Stimulated activated CD4-positive, alpha-beta T cell treated with anti-CD3 and anti-CD28 coated beads, Interleukin-2, amount 100 ng/mL, for 4 hours (primary cell): ENCODE measurements around the gene ZNF410.
"Not testable (repeated sequence)": the region's sequence is repeated elsewhere in the genome, so short reads cannot be mapped to it uniquely, and the experiment has no call there.

ENCODE experiments used
- DNase-seq: peaks from one replicate; pipeline ENCODE4 v3.0.0-alpha.2; 2020; ENCODE audit warnings: low read depth

Gene ZNF410

GRCh38 chr14:73887318-73887616 lies 608 bp downstream of the ZNF410 start:
- DNase-seq, result no peak

DNA sequence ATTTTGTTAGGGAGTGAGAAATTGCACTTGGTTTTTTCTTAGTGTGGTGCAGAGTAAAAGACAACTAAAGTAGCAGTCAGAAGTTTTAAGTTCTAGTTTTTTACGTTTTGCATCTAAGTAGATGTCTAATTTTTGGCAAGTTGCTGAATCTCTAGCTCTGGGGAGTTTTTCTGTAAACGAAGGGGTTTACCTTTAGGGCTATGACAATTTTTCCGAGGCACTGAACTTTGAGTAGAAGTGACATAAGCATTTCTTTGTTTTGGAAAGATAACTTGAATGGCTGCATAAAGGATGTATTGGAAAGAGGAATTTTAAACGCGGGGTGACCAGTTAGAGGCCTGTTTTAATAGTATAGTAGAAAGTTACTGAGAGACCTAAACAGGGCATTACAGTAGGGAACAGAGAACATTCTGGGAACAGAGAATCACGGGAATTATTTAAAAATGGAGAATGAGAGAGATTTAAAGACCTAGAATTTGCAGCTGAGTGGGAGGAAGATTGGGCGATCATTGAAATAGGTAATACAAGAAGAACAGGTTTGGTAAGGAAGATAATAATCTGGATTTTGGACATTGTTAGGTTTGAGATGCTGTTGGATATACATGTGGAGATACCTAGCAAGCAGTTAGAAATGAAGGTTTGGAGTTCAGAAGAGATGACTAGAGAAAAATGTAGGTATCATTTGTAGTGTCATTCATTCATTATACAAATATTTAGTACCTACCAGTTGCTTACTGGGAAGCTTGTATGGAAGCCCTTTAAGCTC lies 1.2 kb downstream of the ZNF410 start:
- no peak for DNase-seq

- no peak for DNase-seq
Measured at GRCh38 chr14:73888460-73888725, 1.7 kb downstream of the ZNF410 start.

GRCh38 chr14:73888971-73889370 lies 2.3 kb downstream of the ZNF410 start:
- no peak for DNase-seq

GRCh38 chr14:73889376-73889775 lies 2.7 kb downstream of the ZNF410 start:
- no peak for DNase-seq

- DNase-seq, result not testable (repeated sequence)
Measured at GRCh38 chr14:73894180-73894687, 7.6 kb downstream of the ZNF410 start.

GRCh38 chr14:73895939-73896338 lies 9.3 kb downstream of the ZNF410 start:
- DNase-seq, result no peak

DNA sequence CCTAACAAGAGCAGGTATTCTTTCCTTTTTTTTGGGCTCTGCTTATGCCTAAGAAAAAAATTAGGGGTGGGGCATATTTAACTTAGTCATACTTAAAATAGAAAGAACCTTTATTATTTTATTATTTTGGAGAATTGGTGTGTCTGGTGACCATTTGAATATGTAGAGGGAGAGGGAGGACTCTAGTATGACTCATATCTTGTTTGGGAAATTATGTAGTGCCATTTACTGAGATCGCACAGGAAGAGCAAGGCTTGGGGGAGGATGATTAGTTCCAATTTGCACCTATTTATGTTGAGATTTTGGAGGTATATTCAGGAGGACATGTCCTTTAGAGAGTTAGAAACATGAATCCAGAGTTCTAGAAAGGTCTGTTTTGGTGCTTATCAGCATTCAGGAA lies 9.9 kb downstream of the ZNF410 start:
- no peak for DNase-seq

GRCh38 chr14:73903028-73903427 lies 16.4 kb downstream of the ZNF410 start:
- DNase-seq, result no peak

- no peak for DNase-seq
Measured at GRCh38 chr14:73909681-73910080, 23.0 kb downstream of the ZNF410 start.

DNA sequence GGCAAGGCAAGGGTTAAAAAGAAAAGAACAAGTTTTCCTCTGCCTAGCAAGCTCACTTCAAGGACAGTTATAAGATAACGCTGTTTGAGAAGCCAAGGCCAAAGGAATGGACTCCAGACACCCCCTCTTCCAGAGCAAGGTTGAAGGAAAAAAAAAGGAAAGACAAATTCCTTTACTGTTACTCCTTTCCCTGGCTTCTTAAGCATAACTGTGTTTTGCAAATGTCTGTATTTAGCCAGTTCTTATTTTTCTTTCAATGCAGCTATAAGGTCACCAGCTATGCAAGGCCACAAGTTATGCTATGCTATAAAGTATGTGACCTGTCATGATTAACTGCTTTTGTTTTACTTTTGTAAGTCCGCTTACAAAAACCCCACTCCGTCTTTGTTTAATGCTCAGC lies 26.6 kb downstream of the ZNF410 start:
- DNase-seq, result no peak

GRCh38 chr14:73916324-73916723 lies 29.7 kb downstream of the ZNF410 start:
- DNase-seq, result no peak

- DNase-seq, result not testable (repeated sequence)
Measured at GRCh38 chr14:73919457-73919856, 32.8 kb downstream of the ZNF410 start.

GRCh38 chr14:73924337-73924736 lies 37.7 kb downstream of the ZNF410 start:
- no peak for DNase-seq

DNA sequence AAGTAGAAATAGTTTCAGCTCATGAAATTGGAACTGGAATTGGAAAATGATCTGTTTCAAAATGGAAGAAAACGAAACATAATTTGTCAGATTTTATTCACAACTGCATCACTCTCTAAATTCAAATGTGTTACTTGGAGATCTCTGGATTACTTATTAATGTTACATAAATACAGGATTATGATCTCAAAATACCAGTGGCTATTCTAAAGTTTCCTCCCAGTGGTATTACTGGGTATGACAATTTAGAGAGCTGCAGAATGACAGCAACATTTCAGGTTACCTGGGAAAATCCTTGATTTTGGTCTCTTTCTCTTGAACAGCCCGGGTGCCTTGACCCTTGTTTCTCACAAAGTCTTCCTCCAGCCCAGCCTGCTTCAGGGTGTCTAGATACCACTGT lies 49.0 kb downstream of the ZNF410 start:
- DNase-seq, result no peak

GRCh38 chr14:73936548-73936947 lies 49.9 kb downstream of the ZNF410 start:
- DNase-seq, result no peak

- no peak for DNase-seq
Measured at GRCh38 chr14:73937012-73937411, 50.4 kb downstream of the ZNF410 start.

DNA sequence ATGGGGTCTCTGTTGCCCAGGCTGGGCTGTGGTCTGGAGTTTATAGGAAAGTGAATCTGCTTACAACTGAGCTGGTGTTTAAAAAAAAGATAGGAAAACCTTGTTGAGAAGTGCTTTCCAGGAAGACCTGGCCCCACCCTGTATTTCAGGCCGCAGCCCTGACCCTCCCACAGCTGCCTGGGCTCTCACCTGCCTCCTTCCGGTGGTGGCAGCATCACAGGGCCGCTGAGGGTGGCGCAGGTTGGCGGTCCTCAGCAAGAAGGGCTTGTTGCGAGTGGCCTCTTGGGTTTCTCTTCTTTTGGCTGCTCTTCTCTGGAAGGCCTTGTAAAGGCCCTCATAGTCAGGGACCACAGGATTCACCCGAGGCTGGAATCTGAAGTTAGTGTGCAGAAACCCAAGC lies 55.5 kb downstream of the ZNF410 start:
- no peak for DNase-seq

DNA sequence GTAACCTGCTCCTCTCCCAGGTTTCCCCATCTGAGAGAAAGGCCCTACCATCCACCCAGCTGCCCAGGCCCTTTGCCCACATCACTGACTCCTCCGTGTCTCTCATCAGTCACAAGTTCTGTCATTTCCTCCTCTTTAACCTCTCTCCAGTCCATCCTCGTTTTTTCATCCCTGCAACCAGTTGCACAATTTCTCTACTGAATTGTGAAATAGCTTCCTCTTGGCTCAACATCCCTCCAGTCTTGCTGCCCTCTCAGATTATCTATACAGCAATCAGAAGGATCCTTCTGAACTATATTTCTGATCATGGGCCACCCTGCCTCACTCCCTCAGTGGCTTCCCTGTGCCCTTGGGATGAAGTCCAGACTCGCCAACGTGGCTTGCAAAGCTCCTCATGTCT lies 56.4 kb downstream of the ZNF410 start:
- DNase-seq, result no peak

DNA sequence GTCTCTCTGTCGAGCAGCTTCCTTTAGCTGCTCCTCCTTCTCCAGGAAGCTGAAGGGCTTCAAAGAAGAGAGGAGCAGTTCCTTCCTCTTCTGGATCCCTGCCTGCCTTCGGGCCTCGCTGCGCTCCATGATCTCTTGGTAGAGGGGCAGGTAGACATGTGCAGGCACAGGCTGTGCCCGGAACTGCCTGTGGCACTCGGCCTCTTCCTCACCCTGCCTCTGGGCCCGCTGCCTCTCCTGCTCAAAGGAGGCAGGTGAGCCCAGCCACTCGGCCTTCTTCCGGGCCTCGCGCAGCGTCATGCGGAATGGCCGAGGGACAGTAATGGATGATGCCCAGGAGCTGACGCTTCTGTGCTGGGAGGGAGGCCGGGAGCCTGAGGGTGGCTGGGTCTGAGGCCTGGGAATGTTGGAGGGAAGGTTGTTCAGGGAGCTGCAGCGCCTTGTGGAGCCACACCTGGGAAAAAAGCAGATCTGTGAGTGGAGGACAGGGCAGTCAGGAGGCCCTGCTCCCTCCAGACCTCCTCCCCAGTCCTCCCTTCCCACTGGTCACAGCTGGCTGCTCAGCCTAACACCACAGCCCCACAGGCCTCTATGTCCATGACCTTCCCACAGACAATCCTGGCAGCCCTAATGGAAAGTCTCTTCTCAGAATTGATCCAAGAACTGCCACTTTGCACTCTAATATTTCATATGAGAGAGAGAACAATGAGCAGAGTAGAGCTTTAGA lies 57.9 kb downstream of the ZNF410 start:
- DNase-seq, result no peak

- no peak for DNase-seq
Measured at GRCh38 chr14:73945159-73945670, 58.6 kb downstream of the ZNF410 start.

DNA sequence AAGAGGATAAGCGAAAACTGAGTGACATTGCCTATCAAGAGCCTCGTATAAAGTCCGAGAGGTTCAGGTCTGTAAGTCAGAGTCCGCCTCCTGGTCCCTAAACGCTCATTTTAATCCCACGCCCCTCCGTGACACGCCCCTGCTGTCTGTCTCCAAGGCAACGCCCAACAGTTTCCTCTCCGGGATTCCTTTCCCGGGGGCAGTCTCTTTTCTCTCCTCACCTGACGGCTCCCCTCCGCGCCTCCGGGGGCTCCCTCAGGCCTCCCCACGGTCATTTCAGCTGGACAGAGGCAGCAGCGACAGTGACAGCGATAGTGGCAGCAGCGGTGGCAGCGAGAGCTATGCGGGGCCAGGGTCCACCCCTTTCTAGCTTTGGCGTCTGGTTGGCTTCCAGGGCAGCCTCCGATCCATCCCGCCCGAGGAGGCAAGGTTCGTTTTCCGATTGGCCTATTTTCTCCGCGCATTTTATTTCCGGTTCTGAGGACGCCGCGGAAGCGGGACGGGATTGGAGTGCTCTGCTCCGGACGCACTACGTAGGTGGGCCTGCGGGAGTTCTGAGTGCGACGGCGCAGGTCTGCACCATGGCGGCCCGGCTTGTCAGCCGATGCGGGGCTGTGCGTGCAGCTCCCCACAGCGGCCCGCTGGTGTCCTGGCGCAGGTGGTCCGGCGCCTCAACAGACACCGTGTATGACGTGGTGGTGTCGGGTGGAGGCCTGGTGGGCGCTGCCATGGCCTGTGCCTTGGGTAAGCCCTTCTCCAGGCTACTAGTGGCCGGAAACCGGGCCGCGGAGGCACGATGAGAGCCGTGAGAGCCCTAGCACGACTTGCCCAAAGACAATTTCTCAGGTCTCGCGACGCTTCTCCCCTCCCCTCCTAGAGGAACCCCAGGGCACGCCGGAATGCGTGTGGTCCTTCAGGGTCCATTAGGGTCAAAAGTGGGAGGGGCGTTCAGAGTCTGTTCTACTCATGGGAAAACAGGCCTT lies 63.4 kb downstream of the ZNF410 start, which contains the start of the genes COQ6 and FAM161B:
Gene COQ6, plus strand, starts transcription at position 551 of the 983 bp plus-strand sequence. Its CDS starts 31 bp downstream, at position 582.
Gene FAM161B, minus strand, starts transcription at position 343 of the 983 bp plus-strand sequence. Its CDS starts 68 bp downstream, at position 275.
- DNase-seq, result peak; percentile 73
